A673 (cell line): ENCODE data around the gene MYH16. TPM values are rescaled to one million over a fixed set of nuclear protein-coding genes. Genes with fewer than 3 reads are reported as not detected.
"Not testable (repeated sequence)": the region's sequence is repeated elsewhere in the genome, so short reads cannot be mapped to it uniquely, and the experiment has no call there.

Source experiments
- BruUV-seq: library from RNA; stranded (reverse); fragments of 400-500 nt; replicated peaks from 2 replicates; lab custom pipeline; 2021; lab: Mats Ljungman, UMichigan
- CTCF ChIA-PET: fragments of 300-600 bp; sonication (Branson Sonifier 250); formaldehyde crosslinking; loops from one replicate; lab custom pipeline; 2022; ENCODE audit warnings: antibody characterized with exemption; lab: Charles Lee
- POLR2A ChIA-PET: fragments of 300-600 bp; sonication (Branson Sonifier 250); formaldehyde crosslinking; loops from one replicate; lab custom pipeline; 2022; ENCODE audit warnings: antibody characterized with exemption; ENCODE audit not compliant: low non-redundant PET; lab: Charles Lee
- DNase-seq: peaks from one replicate; pipeline ENCODE4 v3.0.0-alpha.2; 2015; ENCODE audit warnings: low spot score
- H3K27ac ChIP-seq: fragments of 200-600 bp; sonication (generic); 2 replicates; pipeline ENCODE4 v1.5.1; 2016; ENCODE audit warnings: mixed run types, low read depth, mild to moderate bottlenecking, mixed read lengths, antibody characterized with exemption, low read length; ENCODE audit not compliant: poor library complexity, severe bottlenecking
- H3K27me3 ChIP-seq: fragments of 200-600 bp; sonication (generic); replicated peaks from 2 replicates; pipeline ENCODE4 v1.6.1; 2017; ENCODE audit warnings: mixed run types, low read depth, mild to moderate bottlenecking, mixed read lengths, antibody characterized with exemption, low read length; ENCODE audit not compliant: insufficient read depth, poor library complexity
- H3K36me3 ChIP-seq: fragments of 200-600 bp; sonication (generic); 2 replicates; pipeline ENCODE4 v1.6.1; 2016; ENCODE audit warnings: mixed run types, mild to moderate bottlenecking, mixed read lengths, antibody characterized with exemption, low read length; ENCODE audit not compliant: insufficient read depth, poor library complexity, severe bottlenecking
- H3K4me1 ChIP-seq: fragments of 200-600 bp; sonication (generic); 2 replicates; pipeline ENCODE4 v1.6.1; 2017; ENCODE audit warnings: mixed run types, mild to moderate bottlenecking, mixed read lengths, antibody characterized with exemption, low read length; ENCODE audit not compliant: insufficient read depth, poor library complexity, severe bottlenecking
- H3K4me3 ChIP-seq: fragments of 200-600 bp; sonication (generic); 2 replicates; pipeline ENCODE4 v1.5.1; 2016; ENCODE audit warnings: low read depth, mixed run types, mild to moderate bottlenecking, mixed read lengths, low read length; ENCODE audit not compliant: poor library complexity, severe bottlenecking
- H3K9me3 ChIP-seq: fragments of 200-600 bp; sonication (generic); 2 replicates; pipeline ENCODE4 v1.6.1; 2016; ENCODE audit warnings: mixed run types, low read depth, mild to moderate bottlenecking, mixed read lengths, antibody characterized with exemption, low read length; ENCODE audit not compliant: poor library complexity, severe bottlenecking
- CTCF ChIP-seq: fragments of 300-800, 200-600 bp; sonication (generic); conservative IDR thresholded peaks from 2 replicates; pipeline ENCODE4 v1.5.1; 2017; ENCODE audit warnings: low read depth, mild to moderate bottlenecking, antibody characterized with exemption, low read length, moderate library complexity, mixed read lengths
- EZH2 ChIP-seq: fragments of 200-600 bp; sonication (generic); IDR thresholded peaks from 2 replicates; pipeline ENCODE4 v1.6.1; 2017; ENCODE audit warnings: borderline replicate concordance, low read depth, mild to moderate bottlenecking, mixed read lengths, antibody characterized with exemption, low read length; ENCODE audit not compliant: poor library complexity, severe bottlenecking
- intact Hi-C: fragments of 100-400 bp; cut with micrococcal nuclease; formaldehyde crosslinking; loops from one replicate; pipeline ENCODE4 v1.10.0; 2022; ENCODE audit not compliant: unreplicated experiment
- total RNA-seq: library from RNA; stranded (reverse); gene quantifications from 2 replicates; pipeline ENCODE4 v1.2.3, GENCODE V29; 2021

MYH16 gene
- total RNA-seq, 1 experiment from 2014 or later = not detected

- intact Hi-C loops = no loop called here
- Histone ChIP-seq H3K36me3 (peaks cover 42% of the 10 kb centered on the region), H3K27me3 (no peaks in the 10 kb centered on the region), H3K27ac (no peak overlapping the region), H3K4me1 (no peaks in the 10 kb centered on the region), H3K9me3 (no peaks in the 10 kb centered on the region), H3K4me3 (no peak overlapping the region)
- BruUV-seq = no TSS peak
- TF ChIP-seq CTCF = no peak
- no peak for TF ChIP-seq EZH2
- CTCF ChIA-PET = interaction anchor here (0.7 kb wide), 1 partner anchor 322 kb away, joined by 4 read pairs; no protein-coding TSS in a partner anchor
- DNase-seq = no peak
- POLR2A ChIA-PET = no interaction called here
Measured at GRCh38 chr7:99357701-99358490, 85.3 kb downstream of the MYH16 start.

GRCh38 chr7:99358521-99358920 lies 85.9 kb downstream of the MYH16 start:
- POLR2A ChIA-PET, H3K9me3 ChIP-seq, BruUV-seq, CTCF ChIA-PET, DNase-seq, H3K4me3 ChIP-seq, H3K27me3 ChIP-seq, intact Hi-C loops, H3K27ac ChIP-seq, H3K4me1 ChIP-seq: not testable (repeated sequence)
- H3K36me3 ChIP-seq = peaks cover 46% of the 10 kb centered on the region

GRCh38 chr7:99359465-99360154 lies 87.0 kb downstream of the MYH16 start:
- TF ChIP-seq CTCF (no peak), EZH2 (no peak)
- no peak overlapping the region for H3K27ac ChIP-seq
- H3K4me1 ChIP-seq = no peaks in the 10 kb centered on the region
- CTCF ChIA-PET = no interaction called here
- H3K9me3 ChIP-seq = no peaks in the 10 kb centered on the region
- intact Hi-C loops = no loop called here
- H3K27me3 ChIP-seq = no peaks in the 10 kb centered on the region
- peaks cover 48% of the 10 kb centered on the region for H3K36me3 ChIP-seq
- POLR2A ChIA-PET = no interaction called here
- DNase-seq = no peak
- no TSS peak for BruUV-seq
- H3K4me3 ChIP-seq = no peak overlapping the region

Other genes with a start within 250 kb of the MYH16 start
- gene SMURF1, start 128.7 kb upstream of the MYH16 start, total RNA-seq = 16.5 and 18.4 TPM in 2 replicates
- gene KPNA7, start 64.7 kb upstream of the MYH16 start, total RNA-seq = not detected in 2 replicates
- gene ARPC1A, start 53.1 kb downstream of the MYH16 start, total RNA-seq = 155 and 167 TPM in 2 replicates
- 29.9 and 39.8 TPM in 2 replicates for gene ARPC1B, start 101.9 kb downstream of the MYH16 start, total RNA-seq
- gene PDAP1, start 135.8 kb downstream of the MYH16 start, total RNA-seq = 157 and 164 TPM in 2 replicates
- gene BUD31, start 136.1 kb downstream of the MYH16 start, total RNA-seq = 180 and 194 TPM in 2 replicates
- gene PTCD1, start 166.0 kb downstream of the MYH16 start, total RNA-seq = 8.4 and 11.8 TPM in 2 replicates
- gene CPSF4, start 166.1 kb downstream of the MYH16 start, total RNA-seq = 75.3 and 87.5 TPM in 2 replicates
- 411 and 461 TPM in 2 replicates for gene ATP5MF, start 193.3 kb downstream of the MYH16 start, total RNA-seq
- 17.0 and 18.2 TPM in 2 replicates for gene ZNF789, start 200.1 kb downstream of the MYH16 start, total RNA-seq
- gene ZNF394, start 227.4 kb downstream of the MYH16 start, total RNA-seq = 19.3 and 20.2 TPM in 2 replicates
- gene ZKSCAN5, start 231.8 kb downstream of the MYH16 start, total RNA-seq = 13.3 and 13.4 TPM in 2 replicates